DND-41 (cell line): ENCODE data around the gene CFL1.

Experiments used
- ATAC-seq: fragments of 200-7000 bp; cut with Tn5 transposase; 3 replicates; pipeline ENCODE4 v1.9.1; 2021; ENCODE audit warnings: low read depth; ENCODE audit not compliant: insufficient read depth
- DNase-seq: peaks from one replicate; pipeline ENCODE4 v3.0.0-alpha.2; 2020
- H2AFZ ChIP-seq: 2 replicates; pipeline ENCODE4 v1.6.0; 2012; ENCODE audit warnings: low read depth, low read length
- H3K27ac ChIP-seq: 2 replicates; pipeline ENCODE4 v1.5.1; 2012; ENCODE audit warnings: low read length, inconsistent platforms
- H3K27me3 ChIP-seq: fragments of 200-600 bp; sonication (generic); 2 replicates; pipeline ENCODE4 v1.6.0; 2012; ENCODE audit warnings: low read length, mild to moderate bottlenecking, inconsistent platforms; ENCODE audit not compliant: insufficient read depth, poor library complexity
- H3K36me3 ChIP-seq: 2 replicates; pipeline ENCODE4 v1.5.1; 2012; ENCODE audit warnings: low read length, inconsistent platforms; ENCODE audit not compliant: insufficient read depth
- H3K4me1 ChIP-seq: 2 replicates; pipeline ENCODE4 v1.5.1; 2012; ENCODE audit warnings: mild to moderate bottlenecking, low read length; ENCODE audit not compliant: insufficient read depth
- H3K4me2 ChIP-seq: 2 replicates; pipeline ENCODE4 v1.6.0; 2012; ENCODE audit warnings: mild to moderate bottlenecking, moderate library complexity, low read length, inconsistent platforms; ENCODE audit not compliant: insufficient read depth
- H3K4me3 ChIP-seq, 2 experiments: fragments of 200-600 bp in 1 of 2; shearing (Covaris generic) in 1 of 2; 2 replicates each; pipeline ENCODE4 v1.5.1; 2012 to 2016; ENCODE audit warnings: inconsistent platforms in 2 of 2, low read length in 2 of 2, mild to moderate bottlenecking in 2 of 2, low read depth in 1 of 2, moderate library complexity in 1 of 2
- H3K79me2 ChIP-seq: 2 replicates; pipeline ENCODE4 v1.6.0; 2012; ENCODE audit warnings: low read length, inconsistent platforms; ENCODE audit not compliant: insufficient read depth
- H3K9ac ChIP-seq: 2 replicates; pipeline ENCODE4 v1.6.0; 2012; ENCODE audit warnings: low read depth, mild to moderate bottlenecking, inconsistent platforms, low read length, moderate library complexity
- H3K9me3 ChIP-seq: 2 replicates; pipeline ENCODE4 v1.5.1; 2012; ENCODE audit warnings: low read length, moderate library complexity, mild to moderate bottlenecking, inconsistent platforms; ENCODE audit not compliant: insufficient read depth, severe bottlenecking
- H4K20me1 ChIP-seq: 2 replicates; pipeline ENCODE4 v1.6.0; 2012; ENCODE audit warnings: low read length; ENCODE audit not compliant: insufficient read depth
- CTCF ChIP-seq: IDR thresholded peaks from 2 replicates; pipeline ENCODE4 v1.5.1; 2012; ENCODE audit warnings: borderline replicate concordance, low read length, moderate library complexity, mild to moderate bottlenecking; ENCODE audit not compliant: poor library complexity, severe bottlenecking; ENCODE audit errors: extremely low read depth
- EZH2 ChIP-seq: IDR thresholded peaks from 3 replicates; pipeline ENCODE4 v1.6.1; 2012; ENCODE audit warnings: borderline replicate concordance, low read depth, mild to moderate bottlenecking, moderate library complexity, low read length, inconsistent platforms; ENCODE audit not compliant: severe bottlenecking

The CFL1 gene

DNA sequence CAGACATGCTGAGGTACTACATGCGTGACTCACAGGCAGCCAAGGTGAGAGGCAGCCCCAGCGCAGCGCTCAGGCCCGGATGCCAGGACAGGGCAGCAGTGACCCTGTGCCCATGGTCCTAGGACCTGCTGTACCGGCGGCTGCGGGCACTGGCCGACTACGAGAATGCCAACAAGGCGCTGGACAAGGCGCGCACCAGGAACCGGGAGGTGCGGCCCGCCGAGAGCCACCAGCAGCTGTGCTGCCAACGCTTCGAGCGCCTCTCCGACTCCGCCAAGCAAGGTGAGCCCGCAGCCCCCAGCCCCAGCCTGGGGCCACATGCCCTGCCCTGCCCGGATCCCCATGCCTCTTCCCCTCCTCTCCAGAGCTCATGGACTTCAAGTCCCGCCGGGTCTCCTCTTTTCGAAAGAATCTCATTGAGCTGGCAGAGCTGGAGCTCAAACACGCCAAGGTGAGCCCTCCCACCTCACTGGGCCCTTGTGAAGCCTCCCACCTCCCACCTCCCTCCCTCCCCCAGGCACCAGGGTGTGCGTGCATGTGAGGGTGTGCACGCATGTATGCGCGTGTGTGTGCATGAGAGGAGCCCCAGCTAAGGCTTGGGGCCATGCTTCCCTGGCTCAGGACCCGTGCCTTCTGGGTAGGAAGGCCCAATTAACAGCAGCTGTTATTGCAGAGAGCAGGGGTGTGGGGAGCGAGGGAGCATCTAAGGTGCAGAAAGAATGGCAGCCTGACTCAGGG lies 5.3 kb downstream of the CFL1 start:
- Histone ChIP-seq H3K4me2 (no peak overlapping the region), H3K27ac (no peak overlapping the region), H3K4me1 (peaks cover 18% of the 10 kb centered on the region), H3K9ac (no peak overlapping the region), H3K36me3 (peaks cover 63% of the 10 kb centered on the region), H3K27me3 (no peaks in the 10 kb centered on the region), H4K20me1 (peaks cover 69% of the 10 kb centered on the region), H2AFZ (no peak overlapping the region), H3K79me2 (peaks cover 38% of the 10 kb centered on the region), H3K9me3 (no peaks in the 10 kb centered on the region), H3K4me3 (no peak overlapping the region)
- ATAC-seq (no peak), DNase-seq (peak; percentile 23)
- TF ChIP-seq EZH2 (no peak), CTCF (no peak)

DNA sequence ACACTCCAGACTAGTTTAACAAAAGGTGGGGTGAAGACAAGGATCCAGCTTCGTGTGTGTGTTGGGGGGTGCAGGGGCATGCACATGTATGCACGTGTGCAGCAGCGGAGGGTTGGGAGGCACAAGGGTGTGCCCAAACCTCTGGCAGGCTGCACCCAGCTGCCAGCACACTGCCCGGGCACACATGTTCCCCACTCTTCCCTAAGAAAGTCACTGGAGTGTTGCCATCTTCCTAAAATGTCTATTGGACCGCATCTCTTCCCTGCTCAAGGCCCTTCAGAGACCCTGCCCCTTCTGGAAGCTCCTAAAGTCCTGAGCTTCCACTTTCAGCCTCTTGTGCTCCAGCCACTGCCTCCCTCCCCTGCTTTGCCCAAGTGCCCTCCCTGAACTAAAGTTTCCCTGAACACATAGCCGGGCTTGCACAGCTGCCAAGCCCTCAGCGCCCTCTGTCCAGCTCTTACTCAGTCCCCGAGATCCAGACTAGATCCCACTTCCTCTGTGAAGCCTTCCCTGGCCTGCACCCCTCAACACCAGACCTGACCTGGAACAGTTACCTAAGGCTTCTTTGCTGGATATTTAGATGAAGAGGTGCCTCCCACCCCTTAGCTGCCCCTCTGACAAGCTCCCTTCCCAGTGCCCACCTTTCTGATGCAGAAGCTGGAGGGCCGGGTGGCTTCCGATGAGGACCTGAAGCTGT lies 6.0 kb downstream of the CFL1 start:
- H3K4me3 ChIP-seq: no peak overlapping the region
- no peak overlapping the region for H3K27ac ChIP-seq
- no peak overlapping the region for H3K9ac ChIP-seq
- H3K27me3 ChIP-seq: no peaks in the 10 kb centered on the region
- ATAC-seq (peak; percentile 4; the same call in 2 of the 3 replicates), DNase-seq (peak; percentile 20)
- H3K4me1 ChIP-seq: peaks cover 18% of the 10 kb centered on the region
- no peaks in the 10 kb centered on the region for H3K9me3 ChIP-seq
- peaks cover 57% of the 10 kb centered on the region for H3K36me3 ChIP-seq
- H3K79me2 ChIP-seq: peaks cover 31% of the 10 kb centered on the region
- TF ChIP-seq EZH2 (no peak), CTCF (no peak)
- H3K4me2 ChIP-seq: no peak overlapping the region
- H2AFZ ChIP-seq: no peak overlapping the region
- H4K20me1 ChIP-seq: peaks cover 62% of the 10 kb centered on the region

DNA sequence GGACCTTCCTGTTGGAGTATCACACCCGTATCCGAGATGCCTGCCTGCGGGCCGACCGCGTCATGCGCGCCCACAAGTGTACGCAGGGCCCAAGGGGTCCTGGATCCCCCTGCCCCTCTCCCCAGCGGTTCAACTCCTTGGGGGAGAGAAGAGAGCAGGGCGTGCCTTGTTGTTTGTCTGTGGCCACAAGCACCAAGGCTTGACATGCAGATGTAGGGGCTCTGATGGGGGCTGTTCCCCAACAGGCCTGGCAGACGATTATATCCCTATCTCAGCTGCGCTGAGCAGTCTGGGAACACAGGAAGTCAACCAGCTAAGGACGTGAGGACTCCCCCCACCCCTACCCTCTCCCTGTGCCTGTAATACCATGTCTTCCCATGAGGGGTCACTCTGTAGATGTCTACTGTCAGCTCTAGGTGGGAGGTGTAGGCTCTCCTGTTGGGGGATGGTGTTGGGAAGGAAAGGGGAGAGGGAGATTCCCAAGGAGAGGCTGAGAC lies 6.8 kb downstream of the CFL1 start:
- DNase-seq: peak; percentile 61
- peaks cover 23% of the 10 kb centered on the region for H3K79me2 ChIP-seq
- no peak overlapping the region for H3K4me3 ChIP-seq
- no peak overlapping the region for H3K4me2 ChIP-seq
- peaks cover 10% of the 10 kb centered on the region for H3K4me1 ChIP-seq
- H4K20me1 ChIP-seq: peaks cover 54% of the 10 kb centered on the region
- peaks cover 49% of the 10 kb centered on the region for H3K36me3 ChIP-seq
- TF ChIP-seq CTCF (peak; percentile 89), EZH2 (no peak)
- no peak overlapping the region for H2AFZ ChIP-seq
- H3K27me3 ChIP-seq: no peaks in the 10 kb centered on the region
- no peak overlapping the region for H3K9ac ChIP-seq
- peak; percentile 55 for ATAC-seq
- no peak overlapping the region for H3K27ac ChIP-seq
- no peaks in the 10 kb centered on the region for H3K9me3 ChIP-seq
